VCaP (cell line): Measurements from ENCODE around the gene DAND5.

Experiments
- H3K27ac ChIP-seq: fragments of 450-650 bp; 2 replicates; pipeline ENCODE4 v1.5.1; 2017
- TF ChIP-seq, protein P1 (sequence below): fragments of 450-650 bp; conservative IDR thresholded peaks from 2 replicates; pipeline ENCODE4 v1.5.1; 2017; ENCODE audit warnings: mild to moderate bottlenecking, moderate library complexity

Gene DAND5

GRCh38 chr19:12933287-12934072, 35.9 kb upstream of the DAND5 start, which contains the start of gene FARSA:
Gene FARSA, minus strand, starts transcription at chr19:12933711. Its CDS starts 15 bp downstream, at chr19:12933696.
- TF ChIP-seq, protein P1, sequence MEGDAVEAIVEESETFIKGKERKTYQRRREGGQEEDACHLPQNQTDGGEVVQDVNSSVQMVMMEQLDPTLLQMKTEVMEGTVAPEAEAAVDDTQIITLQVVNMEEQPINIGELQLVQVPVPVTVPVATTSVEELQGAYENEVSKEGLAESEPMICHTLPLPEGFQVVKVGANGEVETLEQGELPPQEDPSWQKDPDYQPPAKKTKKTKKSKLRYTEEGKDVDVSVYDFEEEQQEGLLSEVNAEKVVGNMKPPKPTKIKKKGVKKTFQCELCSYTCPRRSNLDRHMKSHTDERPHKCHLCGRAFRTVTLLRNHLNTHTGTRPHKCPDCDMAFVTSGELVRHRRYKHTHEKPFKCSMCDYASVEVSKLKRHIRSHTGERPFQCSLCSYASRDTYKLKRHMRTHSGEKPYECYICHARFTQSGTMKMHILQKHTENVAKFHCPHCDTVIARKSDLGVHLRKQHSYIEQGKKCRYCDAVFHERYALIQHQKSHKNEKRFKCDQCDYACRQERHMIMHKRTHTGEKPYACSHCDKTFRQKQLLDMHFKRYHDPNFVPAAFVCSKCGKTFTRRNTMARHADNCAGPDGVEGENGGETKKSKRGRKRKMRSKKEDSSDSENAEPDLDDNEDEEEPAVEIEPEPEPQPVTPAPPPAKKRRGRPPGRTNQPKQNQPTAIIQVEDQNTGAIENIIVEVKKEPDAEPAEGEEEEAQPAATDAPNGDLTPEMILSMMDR = no peak
- H3K27ac ChIP-seq = peak within 1 kb of the TSS; percentile 87

DNA sequence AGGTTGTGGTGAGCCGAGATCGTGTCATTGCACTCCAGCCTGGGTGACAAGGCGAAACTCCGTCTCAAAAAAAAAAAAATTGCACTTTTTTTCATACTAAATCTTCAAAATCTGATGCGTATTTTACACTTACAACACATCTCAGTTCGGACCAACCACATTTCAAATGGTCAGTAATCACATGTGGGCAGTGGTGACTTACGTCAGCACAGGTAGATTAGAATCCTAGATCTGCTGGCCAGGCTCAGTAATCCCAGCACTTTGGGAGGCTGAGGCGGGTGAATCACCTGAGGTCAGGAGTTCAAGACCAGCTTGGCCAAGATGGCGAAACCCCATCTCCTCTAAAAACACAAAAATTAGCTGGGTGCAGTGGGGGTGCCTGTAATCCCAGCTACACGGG, 34.3 kb upstream of the DAND5 start:
- H3K27ac ChIP-seq = no peak overlapping the region
- TF ChIP-seq, protein P1 = no peak

DNA sequence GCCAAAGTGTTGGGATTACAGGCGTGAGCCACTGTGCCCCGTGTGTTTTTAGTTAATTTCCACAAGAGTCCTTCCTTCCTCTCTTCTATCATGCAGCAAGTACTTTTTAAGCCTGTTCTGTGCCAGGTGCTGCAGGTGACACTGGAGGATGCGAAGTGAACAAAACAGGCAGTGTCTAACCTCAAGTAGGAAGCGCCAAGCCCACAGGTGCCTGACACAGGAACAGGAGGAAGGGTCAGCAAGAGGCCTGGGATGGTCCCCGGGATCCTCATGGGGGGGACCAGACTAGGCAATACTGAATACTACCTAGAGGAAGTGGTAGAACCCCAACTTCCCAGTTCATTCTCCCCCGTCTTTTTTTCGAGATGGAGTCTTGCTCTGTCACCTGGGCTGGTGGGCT, 32.8 kb upstream of the DAND5 start:
- peak overlapping the region; percentile 96; the same call in 1 of the 2 replicates for H3K27ac ChIP-seq
- TF ChIP-seq, protein P1 = no peak

GRCh38 chr19:12937093-12937926, 32.1 kb upstream of the DAND5 start:
- TF ChIP-seq, protein P1 = no peak
- peak overlapping the region; percentile 96 for H3K27ac ChIP-seq

DNA sequence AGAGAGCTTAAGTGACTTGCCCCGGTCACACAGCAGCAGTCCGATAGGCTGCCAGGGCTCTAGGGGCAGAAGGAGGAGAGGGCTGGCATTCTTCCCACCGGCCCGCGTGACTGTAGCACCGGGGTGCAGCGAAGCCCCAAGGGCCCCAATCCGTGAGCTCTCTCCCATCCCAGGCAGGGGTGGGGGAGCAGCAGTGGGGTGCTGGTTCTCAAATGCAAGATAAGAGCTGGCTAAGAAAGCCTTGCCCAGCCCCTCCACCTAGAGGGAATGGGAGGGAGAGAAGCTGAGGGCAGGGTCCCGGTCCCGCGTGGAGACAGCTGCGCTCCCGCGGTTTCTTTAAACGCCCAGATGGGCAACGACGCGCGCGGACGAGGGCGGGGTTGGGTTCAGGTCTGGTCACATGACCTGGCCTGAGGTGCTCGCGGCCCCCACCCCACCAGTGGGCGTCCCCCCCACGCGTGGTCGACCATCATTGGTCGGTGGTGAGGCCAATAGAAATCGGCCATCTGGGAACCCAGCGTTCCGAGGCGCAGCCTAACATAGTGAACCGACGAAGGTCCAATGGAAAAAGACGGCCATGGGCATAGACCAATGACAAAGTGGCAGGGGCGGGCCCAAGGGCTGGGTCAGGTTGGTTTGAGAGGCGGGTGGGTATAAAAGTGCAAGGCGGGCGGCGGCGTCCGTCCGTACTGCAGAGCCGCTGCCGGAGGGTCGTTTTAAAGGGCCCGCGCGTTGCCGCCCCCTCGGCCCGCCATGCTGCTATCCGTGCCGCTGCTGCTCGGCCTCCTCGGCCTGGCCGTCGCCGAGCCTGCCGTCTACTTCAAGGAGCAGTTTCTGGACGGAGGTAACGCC, 31.2 kb upstream of the DAND5 start, which contains the start of gene CALR:
TSS of gene CALR (plus strand) at position 683 of the 852 bp plus-strand sequence. CDS start at position 754, 71 bp downstream.
- TF ChIP-seq, protein P1 = no peak
- H3K27ac ChIP-seq = peak within 1 kb of the TSS; percentile 96

- peak overlapping the region; percentile 96 for H3K27ac ChIP-seq
- TF ChIP-seq, protein P1 = no peak
These were observed 30.4 kb upstream of the DAND5 start for GRCh38 chr19:12938779-12939601.
